WTC11 (cell line): ENCODE measurements around the gene PRELID3B. TPM values are rescaled to one million over a fixed set of nuclear protein-coding genes. Genes with fewer than 3 reads are reported as not detected.

Source experiments
- ATAC-seq: fragments of 200-7000 bp; cut with Tn5 transposase; 2 replicates; pipeline ENCODE4 v1.10.0; 2021; ENCODE audit warnings: mild to moderate bottlenecking, moderate library complexity
- CTCF ChIA-PET: fragments of 300-600 bp; sonication (Branson Sonifier 250); formaldehyde crosslinking; loops from one replicate; lab custom pipeline; 2021; ENCODE audit warnings: antibody characterized with exemption; lab: Charles Lee
- POLR2A ChIA-PET: fragments of 350-600 bp; sonication (Branson Sonifier 250); formaldehyde crosslinking; loops from one replicate; lab custom pipeline; 2021; ENCODE audit warnings: antibody characterized with exemption; lab: Charles Lee
- DNase-seq: peaks from one replicate; pipeline ENCODE4 v3.0.0; 2021; ENCODE audit warnings: low spot score
- H3K27ac Mint-ChIP-seq: 2 replicates; pipeline ENCODE4 v1.8.0; 2021; ENCODE audit warnings: mixed read lengths
- H3K27me3 Mint-ChIP-seq: 2 replicates; pipeline ENCODE4 v1.8.0; 2021; ENCODE audit warnings: low read depth, mild to moderate bottlenecking, moderate library complexity, mixed read lengths
- H3K36me3 Mint-ChIP-seq: 2 replicates; pipeline ENCODE4 v1.8.0; 2021; ENCODE audit warnings: mixed read lengths
- H3K4me1 Mint-ChIP-seq: 2 replicates; pipeline ENCODE4 v1.8.0; 2022; ENCODE audit warnings: mixed read lengths
- H3K4me3 Mint-ChIP-seq: 2 replicates; pipeline ENCODE4 v1.8.0; 2021; ENCODE audit warnings: mild to moderate bottlenecking, moderate library complexity, mixed read lengths
- H3K9me3 Mint-ChIP-seq: 2 replicates; pipeline ENCODE4 v1.8.0; 2021; ENCODE audit warnings: mixed read lengths
- ETV6 ChIP-seq: sonication (generic); formaldehyde crosslinking; IDR thresholded peaks from 2 replicates; pipeline ENCODE4 v1.8.1; 2022; ENCODE audit warnings: mild to moderate bottlenecking, missing genetic modification reagents
- FOXP1 ChIP-seq: sonication (generic); formaldehyde crosslinking; IDR thresholded peaks from 2 replicates; pipeline ENCODE4 v1.8.0; 2022; ENCODE audit warnings: missing genetic modification reagents, mild to moderate bottlenecking, moderate library complexity, borderline replicate concordance
- FOXP4 ChIP-seq: sonication (generic); formaldehyde crosslinking; IDR thresholded peaks from 2 replicates; pipeline ENCODE4 v1.8.0; 2022; ENCODE audit warnings: mild to moderate bottlenecking, missing genetic modification reagents
- IRF2 ChIP-seq: sonication (generic); formaldehyde crosslinking; IDR thresholded peaks from 2 replicates; pipeline ENCODE4 v1.8.0; 2022; ENCODE audit warnings: low read depth, missing genetic modification reagents, borderline replicate concordance
- JAZF1 ChIP-seq: fragments of 250-450 bp; sonication (Bioruptor Pico); IDR thresholded peaks from 2 replicates; pipeline ENCODE4 v1.9.0; 2021; ENCODE audit warnings: moderate library complexity, mild to moderate bottlenecking, inconsistent platforms
- KAT7 ChIP-seq: sonication (generic); formaldehyde crosslinking; IDR thresholded peaks from 2 replicates; pipeline ENCODE4 v1.8.1; 2023; ENCODE audit warnings: missing genetic modification reagents, mild to moderate bottlenecking, borderline replicate concordance
- OVOL2 ChIP-seq: fragments of 250-450 bp; sonication (Bioruptor Pico); IDR thresholded peaks from 2 replicates; pipeline ENCODE4 v1.9.0; 2021; ENCODE audit warnings: mild to moderate bottlenecking, borderline replicate concordance
- PRRX2 ChIP-seq: fragments of 250-450 bp; sonication (Bioruptor Pico); IDR thresholded peaks from 2 replicates; pipeline ENCODE4 v1.8.0; 2021; ENCODE audit warnings: mild to moderate bottlenecking
- SOX15 ChIP-seq: fragments of 250-450 bp; sonication (Bioruptor Pico); IDR thresholded peaks from 2 replicates; pipeline ENCODE4 v1.9.0; 2021; ENCODE audit warnings: mild to moderate bottlenecking
- USF2 ChIP-seq: sonication (generic); formaldehyde crosslinking; IDR thresholded peaks from 2 replicates; pipeline ENCODE4 v1.8.1; 2023; ENCODE audit warnings: mild to moderate bottlenecking, missing genetic modification reagents, moderate library complexity
- ZNF232 ChIP-seq: sonication (generic); formaldehyde crosslinking; IDR thresholded peaks from 2 replicates; pipeline ENCODE4 v1.8.0; 2022; ENCODE audit warnings: mild to moderate bottlenecking, missing genetic modification reagents
- ZNF263 ChIP-seq: sonication (generic); formaldehyde crosslinking; IDR thresholded peaks from 2 replicates; pipeline ENCODE4 v1.8.1; 2022; ENCODE audit warnings: low read depth, mild to moderate bottlenecking, moderate library complexity, missing genetic modification reagents
- total RNA-seq: library from RNA; stranded (reverse); gene quantifications from 3 replicates; pipeline ENCODE4 v1.2.3, GENCODE V29; 2021
- TF ChIP-seq, protein P1 (sequence below): sonication (generic); formaldehyde crosslinking; IDR thresholded peaks from 2 replicates; pipeline ENCODE4 v1.8.0; 2022; ENCODE audit warnings: mild to moderate bottlenecking, missing genetic modification reagents
- TF ChIP-seq, protein P2 (sequence below): fragments of 250-450 bp; sonication (Bioruptor Pico); IDR thresholded peaks from 2 replicates; pipeline ENCODE4 v1.9.0; 2021; ENCODE audit warnings: mild to moderate bottlenecking, borderline replicate concordance

The PRELID3B gene
- total RNA-seq, 1 experiment from 2014 or later = 46.9 TPM

GRCh38 chr20:59006864-59007664, 35.5 kb downstream of the PRELID3B start, which contains the start of gene CTSZ:
Gene CTSZ (minus strand): TSS chr20:59007254. CDS start chr20:59007128, 126 bp downstream.
- peak; percentile 61 for DNase-seq
- POLR2A ChIA-PET = no interaction called here
- ATAC-seq = peak; percentile 85
- H3K27ac Mint-ChIP-seq = no peak within 1 kb of the TSS
- H3K4me1 Mint-ChIP-seq = peaks cover 26% of the 10 kb centered on the region
- H3K4me3 Mint-ChIP-seq = peak within 1 kb of the TSS; percentile 64
- H3K36me3 Mint-ChIP-seq = no peaks in the 10 kb centered on the region
- peaks cover 28% of the 10 kb centered on the region for H3K27me3 Mint-ChIP-seq
- TF ChIP-seq FOXP1 (CRISPR knock-in tag) (0 out of 2 replicates have a peak, but pooled peaks have one; percentile 48), FOXP4 (CRISPR knock-in tag) (0 out of 2 replicates have a peak, but pooled peaks have one; percentile 26), ZNF232 (CRISPR knock-in tag) (no peak), ETV6 (CRISPR knock-in tag) (0 out of 2 replicates have a peak, but pooled peaks have one; percentile 7)
- H3K9me3 Mint-ChIP-seq = no peaks in the 10 kb centered on the region
- CTCF ChIA-PET = no interaction called here

DNA sequence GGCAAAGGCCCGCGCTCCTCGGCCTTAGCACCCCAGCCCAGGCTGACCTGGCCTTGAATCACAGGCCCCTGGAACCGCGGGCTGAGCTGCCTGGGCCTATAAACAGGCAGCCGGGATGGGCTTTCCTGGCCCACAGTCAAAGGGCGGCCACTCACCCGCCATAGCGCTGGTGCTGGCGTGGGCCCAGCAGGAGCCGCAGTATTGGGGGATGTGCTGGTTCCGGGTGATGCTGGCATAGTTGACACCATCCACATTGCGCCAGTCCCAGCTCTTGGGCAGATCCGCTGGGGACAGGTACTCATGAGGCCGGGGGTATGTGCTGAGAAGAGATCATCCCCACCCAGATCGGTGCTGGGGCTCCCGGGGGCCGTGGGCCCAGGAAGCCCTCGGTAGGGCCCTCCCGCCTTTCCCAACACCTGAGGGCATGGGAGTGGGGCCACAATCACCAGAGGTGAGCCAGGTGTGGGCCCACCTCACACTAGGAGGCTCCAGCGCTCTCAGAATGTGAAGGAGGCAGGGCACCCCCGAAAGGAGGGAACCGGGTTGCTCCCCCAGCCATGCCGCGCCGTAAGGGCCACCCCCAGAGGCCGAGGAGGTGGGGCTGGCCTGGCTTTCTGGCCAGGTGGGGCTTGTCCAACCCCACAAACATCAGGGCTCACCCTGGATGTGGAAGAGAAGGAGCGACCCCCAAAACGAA, 36.3 kb downstream of the PRELID3B start:
- H3K4me3 Mint-ChIP-seq = peak overlapping the region; percentile 60
- CTCF ChIA-PET = no interaction called here
- peaks cover 28% of the 10 kb centered on the region for H3K27me3 Mint-ChIP-seq
- no peak overlapping the region for H3K27ac Mint-ChIP-seq
- DNase-seq (no peak), ATAC-seq (peak; percentile 4; the same call in 1 of the 2 replicates)
- H3K4me1 Mint-ChIP-seq = peaks cover 23% of the 10 kb centered on the region
- no peaks in the 10 kb centered on the region for H3K36me3 Mint-ChIP-seq
- TF ChIP-seq SOX15 (CRISPR knock-in tag) (no peak), JAZF1 (no peak), PRRX2 (CRISPR knock-in tag) (no peak), ZNF263 (CRISPR knock-in tag) (no peak), USF2 (no peak)
- TF ChIP-seq, protein P1, sequence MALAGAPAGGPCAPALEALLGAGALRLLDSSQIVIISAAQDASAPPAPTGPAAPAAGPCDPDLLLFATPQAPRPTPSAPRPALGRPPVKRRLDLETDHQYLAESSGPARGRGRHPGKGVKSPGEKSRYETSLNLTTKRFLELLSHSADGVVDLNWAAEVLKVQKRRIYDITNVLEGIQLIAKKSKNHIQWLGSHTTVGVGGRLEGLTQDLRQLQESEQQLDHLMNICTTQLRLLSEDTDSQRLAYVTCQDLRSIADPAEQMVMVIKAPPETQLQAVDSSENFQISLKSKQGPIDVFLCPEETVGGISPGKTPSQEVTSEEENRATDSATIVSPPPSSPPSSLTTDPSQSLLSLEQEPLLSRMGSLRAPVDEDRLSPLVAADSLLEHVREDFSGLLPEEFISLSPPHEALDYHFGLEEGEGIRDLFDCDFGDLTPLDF (CRISPR knock-in tag) = no peak
- POLR2A ChIA-PET = no interaction called here
- H3K9me3 Mint-ChIP-seq = no peaks in the 10 kb centered on the region

GRCh38 chr20:59005523-59006166, 36.9 kb downstream of the PRELID3B start:
- CTCF ChIA-PET = no interaction called here
- H3K27me3 Mint-ChIP-seq = peaks cover 28% of the 10 kb centered on the region
- H3K27ac Mint-ChIP-seq = no peak overlapping the region
- DNase-seq = no peak
- H3K9me3 Mint-ChIP-seq = no peaks in the 10 kb centered on the region
- POLR2A ChIA-PET = no interaction called here
- H3K4me3 Mint-ChIP-seq = peak overlapping the region; percentile 60
- peaks cover 16% of the 10 kb centered on the region for H3K4me1 Mint-ChIP-seq
- no peaks in the 10 kb centered on the region for H3K36me3 Mint-ChIP-seq
- no peak for ATAC-seq
- TF ChIP-seq, protein P2, sequence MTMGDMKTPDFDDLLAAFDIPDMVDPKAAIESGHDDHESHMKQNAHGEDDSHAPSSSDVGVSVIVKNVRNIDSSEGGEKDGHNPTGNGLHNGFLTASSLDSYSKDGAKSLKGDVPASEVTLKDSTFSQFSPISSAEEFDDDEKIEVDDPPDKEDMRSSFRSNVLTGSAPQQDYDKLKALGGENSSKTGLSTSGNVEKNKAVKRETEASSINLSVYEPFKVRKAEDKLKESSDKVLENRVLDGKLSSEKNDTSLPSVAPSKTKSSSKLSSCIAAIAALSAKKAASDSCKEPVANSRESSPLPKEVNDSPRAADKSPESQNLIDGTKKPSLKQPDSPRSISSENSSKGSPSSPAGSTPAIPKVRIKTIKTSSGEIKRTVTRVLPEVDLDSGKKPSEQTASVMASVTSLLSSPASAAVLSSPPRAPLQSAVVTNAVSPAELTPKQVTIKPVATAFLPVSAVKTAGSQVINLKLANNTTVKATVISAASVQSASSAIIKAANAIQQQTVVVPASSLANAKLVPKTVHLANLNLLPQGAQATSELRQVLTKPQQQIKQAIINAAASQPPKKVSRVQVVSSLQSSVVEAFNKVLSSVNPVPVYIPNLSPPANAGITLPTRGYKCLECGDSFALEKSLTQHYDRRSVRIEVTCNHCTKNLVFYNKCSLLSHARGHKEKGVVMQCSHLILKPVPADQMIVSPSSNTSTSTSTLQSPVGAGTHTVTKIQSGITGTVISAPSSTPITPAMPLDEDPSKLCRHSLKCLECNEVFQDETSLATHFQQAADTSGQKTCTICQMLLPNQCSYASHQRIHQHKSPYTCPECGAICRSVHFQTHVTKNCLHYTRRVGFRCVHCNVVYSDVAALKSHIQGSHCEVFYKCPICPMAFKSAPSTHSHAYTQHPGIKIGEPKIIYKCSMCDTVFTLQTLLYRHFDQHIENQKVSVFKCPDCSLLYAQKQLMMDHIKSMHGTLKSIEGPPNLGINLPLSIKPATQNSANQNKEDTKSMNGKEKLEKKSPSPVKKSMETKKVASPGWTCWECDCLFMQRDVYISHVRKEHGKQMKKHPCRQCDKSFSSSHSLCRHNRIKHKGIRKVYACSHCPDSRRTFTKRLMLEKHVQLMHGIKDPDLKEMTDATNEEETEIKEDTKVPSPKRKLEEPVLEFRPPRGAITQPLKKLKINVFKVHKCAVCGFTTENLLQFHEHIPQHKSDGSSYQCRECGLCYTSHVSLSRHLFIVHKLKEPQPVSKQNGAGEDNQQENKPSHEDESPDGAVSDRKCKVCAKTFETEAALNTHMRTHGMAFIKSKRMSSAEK = no peak
- TF ChIP-seq IRF2 (CRISPR knock-in tag) (no peak), OVOL2 (CRISPR knock-in tag) (no peak), KAT7 (CRISPR knock-in tag) (no peak), ZNF232 (CRISPR knock-in tag) (no peak), FOXP4 (CRISPR knock-in tag) (no peak)
